GM21786 (cell line): ENCODE measurements around the gene VGLL4.

Source experiments
- ATAC-seq: cut with Tn5 transposase; IDR thresholded peaks from one replicate; pipeline ENCODE4 v1.9.1; 2021; ENCODE audit not compliant: unreplicated experiment

The VGLL4 gene

DNA sequence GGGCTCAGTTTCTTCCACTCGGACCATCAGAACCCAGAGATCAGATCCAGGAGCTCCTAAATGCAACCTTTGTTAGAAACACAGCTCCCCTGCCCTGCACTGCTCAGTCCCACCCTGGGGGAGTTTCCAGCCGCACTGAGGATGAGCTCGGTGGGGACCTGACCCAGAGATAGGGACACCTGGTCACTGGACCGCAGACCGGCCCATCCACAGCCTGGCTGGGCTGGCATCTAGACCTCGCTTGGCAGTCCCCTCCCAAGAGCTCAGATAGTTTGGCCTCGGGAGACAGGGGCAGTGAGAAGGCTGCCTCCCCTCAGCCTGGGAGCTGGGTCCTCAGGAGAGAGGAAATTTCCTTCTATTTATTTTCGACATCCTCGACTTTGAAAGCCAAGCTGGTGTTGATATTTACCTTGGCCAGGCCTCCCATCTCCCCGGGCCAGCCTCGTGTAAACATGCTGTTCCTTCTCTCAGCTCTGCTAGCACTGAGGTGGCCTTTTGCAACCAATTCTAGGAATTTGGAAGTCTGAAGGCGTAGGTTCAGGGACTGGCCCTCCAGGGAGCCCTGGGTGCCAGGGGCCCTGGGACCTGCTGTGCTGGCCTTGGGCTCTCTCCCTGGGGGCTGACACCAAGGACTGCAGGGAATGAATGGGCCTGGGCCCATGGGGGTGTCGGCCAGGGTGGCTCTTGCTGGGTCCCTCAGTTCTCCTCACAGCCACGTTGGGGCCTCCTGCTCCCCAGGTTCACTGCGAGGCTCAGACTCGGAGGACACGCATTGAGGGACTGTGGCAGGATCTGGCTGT, 90.1 kb downstream of the VGLL4 start:
- no peak for ATAC-seq

DNA sequence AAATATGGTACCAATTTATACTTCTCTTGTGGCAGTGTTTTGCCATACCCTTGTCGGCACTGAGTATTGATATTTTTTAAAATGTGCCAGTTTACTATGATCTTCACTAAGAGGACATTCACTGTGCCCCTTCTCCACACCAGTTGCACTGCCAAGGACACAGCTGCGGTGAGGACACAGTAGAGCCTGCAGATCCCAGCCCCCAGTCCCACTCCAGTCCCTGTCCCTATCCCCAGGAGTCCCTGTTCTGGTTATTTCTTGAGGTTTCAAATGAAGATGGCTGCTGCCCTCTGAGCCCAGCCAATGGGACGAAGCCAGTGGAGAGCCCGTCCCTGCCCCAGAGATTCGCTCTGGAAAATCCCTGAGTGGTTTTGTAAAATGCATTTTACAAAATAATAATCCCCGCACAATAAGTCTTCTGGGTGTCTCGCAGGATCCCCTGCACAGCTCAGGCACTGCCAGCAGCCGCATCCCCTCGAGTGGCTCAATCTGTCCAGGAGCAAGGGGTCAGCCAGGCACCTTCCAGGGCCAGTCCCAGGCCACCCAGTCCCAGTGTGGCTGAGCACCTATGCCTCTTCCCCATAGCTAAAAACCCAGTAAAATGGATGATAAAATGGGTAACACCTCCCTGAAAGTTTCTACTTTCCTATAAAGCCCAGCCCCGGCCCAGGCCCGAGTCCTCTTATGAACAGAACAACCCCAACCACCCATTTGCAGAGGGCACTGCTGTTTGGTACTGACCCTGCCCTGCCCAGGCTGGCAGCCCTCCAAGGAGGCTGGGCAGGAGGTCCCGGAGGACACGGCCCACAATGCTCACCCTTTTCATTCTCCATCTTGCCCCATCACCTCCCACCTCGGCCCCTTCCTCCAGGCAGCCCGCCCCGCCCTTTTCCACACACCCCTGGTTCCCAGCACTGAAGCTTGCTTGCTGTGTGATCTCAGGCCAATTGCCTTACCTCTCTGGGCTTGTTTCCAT, 91.1 kb downstream of the VGLL4 start:
- no peak for ATAC-seq

- no peak for ATAC-seq
Observed at GRCh38 chr3:11551036-11551435, 92.7 kb downstream of the VGLL4 start.

GRCh38 chr3:11549580-11550140, 94.1 kb downstream of the VGLL4 start:
- ATAC-seq = no peak

DNA sequence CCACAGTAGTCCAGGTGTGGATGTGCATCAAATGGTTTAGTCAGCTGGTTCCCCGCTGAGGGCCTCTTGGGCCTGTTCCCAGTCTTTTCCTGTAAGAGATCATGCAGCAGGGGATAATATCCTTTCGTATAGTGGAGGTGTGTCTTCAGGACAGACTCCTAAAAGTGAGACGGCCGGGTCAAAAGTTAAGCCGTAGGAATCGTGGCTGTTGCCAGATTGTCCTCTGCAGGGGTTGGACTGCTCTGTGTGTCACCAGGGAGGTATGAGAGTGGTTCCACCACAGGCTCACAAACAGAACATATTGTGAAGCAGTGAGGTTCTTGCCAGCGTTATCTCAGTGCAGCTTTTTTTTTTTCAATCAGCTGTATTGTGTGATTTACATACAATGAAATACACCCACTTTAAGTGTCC, 95.0 kb downstream of the VGLL4 start:
- ATAC-seq = no peak

GRCh38 chr3:11547498-11547897, 96.2 kb downstream of the VGLL4 start:
- no peak for ATAC-seq

- ATAC-seq = no peak
Observed at GRCh38 chr3:11546657-11547302, 96.9 kb downstream of the VGLL4 start.

DNA sequence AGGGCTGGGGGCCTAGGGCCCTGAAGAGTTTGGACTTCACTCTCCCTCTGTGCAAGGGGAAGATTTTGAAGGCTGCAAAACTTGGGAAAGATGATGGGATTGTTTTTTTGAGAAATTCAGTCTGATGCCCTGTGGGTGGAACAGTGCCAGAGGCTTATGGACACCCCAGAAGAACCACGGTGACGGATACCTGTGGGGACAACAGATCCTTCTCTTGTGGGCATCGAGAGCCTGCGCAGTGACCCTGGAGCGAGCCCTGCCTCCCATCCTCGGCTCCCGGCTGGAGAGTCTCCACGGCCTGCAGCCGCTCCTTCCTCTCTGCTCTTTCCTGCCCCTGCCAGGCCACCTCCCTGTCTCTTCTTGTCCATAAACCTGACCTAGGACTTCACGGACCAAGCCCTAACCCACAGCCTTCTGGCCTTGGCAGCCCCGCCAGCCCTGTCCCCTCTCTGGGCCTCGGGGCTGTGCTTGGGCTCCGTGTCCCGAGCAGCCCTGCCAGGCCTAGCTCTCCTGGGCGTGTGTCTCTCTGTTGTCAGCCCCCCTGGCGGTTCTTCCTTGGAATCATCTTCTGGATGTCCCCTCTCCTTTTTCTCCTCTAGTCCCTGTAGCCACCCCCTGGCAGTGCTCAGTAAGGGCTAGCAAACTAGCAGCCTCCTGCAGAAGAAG, 98.4 kb downstream of the VGLL4 start:
- ATAC-seq = no peak

DNA sequence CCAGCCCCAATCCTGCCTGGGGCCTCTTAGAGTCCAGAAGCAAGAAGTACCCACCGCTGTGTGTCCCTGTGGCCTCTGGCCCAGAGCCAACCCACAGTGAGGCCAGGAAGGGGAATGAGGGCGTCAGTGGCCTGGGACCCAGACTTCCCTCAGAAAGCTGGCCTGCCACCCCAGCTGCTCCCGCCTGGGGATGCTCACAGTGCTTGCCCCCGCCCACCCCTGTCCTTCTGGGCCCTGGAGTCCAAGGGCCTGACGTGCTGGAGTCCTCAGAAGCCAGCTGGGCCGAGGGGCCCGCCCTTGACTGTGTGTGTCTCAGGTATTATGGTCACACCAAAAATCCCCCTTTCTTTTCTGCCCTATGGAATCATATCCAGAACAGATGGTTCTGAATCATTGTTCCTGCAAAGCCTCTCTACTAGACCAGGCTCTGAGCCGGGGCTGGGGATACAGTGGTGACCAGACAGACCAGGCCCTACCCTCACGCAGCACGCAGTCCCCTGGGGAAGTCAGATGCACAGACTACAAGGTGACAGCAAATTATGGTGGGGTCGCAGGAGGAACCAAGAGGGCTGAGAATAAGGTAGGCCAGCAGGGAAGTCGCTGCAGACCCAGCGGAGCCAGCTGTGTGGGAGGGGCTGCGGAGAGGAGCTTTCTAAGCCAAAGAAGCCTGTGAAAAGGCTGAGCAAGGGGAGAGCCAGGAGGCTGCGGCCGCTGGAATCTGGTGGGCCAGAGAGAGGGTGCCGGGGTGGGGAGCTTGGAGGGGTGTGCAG, 99.1 kb downstream of the VGLL4 start:
- no peak for ATAC-seq

DNA sequence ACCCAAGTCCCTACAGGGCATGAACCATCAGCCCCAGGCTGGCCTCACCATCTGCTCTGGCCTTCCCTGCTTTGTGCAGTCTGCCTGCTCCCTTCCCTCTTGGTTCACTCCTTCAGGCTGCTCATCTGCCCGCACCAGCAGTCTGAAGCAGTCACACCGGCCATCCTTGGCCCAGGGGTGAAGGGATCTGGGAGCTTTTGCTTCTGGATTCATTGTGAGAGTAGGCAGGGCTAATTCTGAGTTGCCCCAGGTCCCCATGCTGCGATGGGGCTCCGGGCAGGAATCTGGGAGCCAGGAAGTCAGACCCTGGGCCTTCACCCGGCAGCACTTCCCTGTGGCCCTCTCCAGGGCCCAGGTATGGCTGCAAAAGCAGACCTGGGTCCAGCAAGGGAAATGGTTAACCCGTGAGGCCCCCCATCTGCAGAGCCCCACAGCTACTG, 99.7 kb downstream of the VGLL4 start:
- ATAC-seq = no peak

GRCh38 chr3:11543141-11543947, 100.4 kb downstream of the VGLL4 start:
- ATAC-seq = no peak

DNA sequence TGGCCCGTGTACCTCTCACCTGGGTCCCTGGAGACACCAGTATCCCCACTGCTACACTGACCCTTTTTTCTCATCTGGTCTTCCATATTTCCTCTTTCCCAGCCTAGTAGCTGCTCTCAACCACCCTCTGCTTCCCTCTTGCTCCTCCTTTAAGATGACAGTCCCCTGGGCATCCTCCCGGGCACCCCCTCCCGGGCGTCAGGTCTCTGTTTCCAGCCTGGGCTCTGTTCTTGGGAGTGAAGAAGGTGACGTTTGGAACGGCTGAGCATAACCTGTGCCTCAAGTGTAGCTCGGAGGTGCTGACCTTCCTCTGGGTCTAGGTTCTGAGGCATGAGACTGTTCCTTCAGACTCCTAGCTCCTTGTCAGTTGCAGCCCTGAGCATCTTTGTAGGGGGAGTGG, 101.2 kb downstream of the VGLL4 start:
- ATAC-seq = no peak

- ATAC-seq = no peak
Observed at GRCh38 chr3:11541321-11542303, 102.1 kb downstream of the VGLL4 start.

GRCh38 chr3:11539677-11540076, 104.0 kb downstream of the VGLL4 start:
- no peak for ATAC-seq

GRCh38 chr3:11539218-11539617, 104.5 kb downstream of the VGLL4 start:
- no peak for ATAC-seq

GRCh38 chr3:11538581-11538980, 105.1 kb downstream of the VGLL4 start:
- ATAC-seq = no peak

DNA sequence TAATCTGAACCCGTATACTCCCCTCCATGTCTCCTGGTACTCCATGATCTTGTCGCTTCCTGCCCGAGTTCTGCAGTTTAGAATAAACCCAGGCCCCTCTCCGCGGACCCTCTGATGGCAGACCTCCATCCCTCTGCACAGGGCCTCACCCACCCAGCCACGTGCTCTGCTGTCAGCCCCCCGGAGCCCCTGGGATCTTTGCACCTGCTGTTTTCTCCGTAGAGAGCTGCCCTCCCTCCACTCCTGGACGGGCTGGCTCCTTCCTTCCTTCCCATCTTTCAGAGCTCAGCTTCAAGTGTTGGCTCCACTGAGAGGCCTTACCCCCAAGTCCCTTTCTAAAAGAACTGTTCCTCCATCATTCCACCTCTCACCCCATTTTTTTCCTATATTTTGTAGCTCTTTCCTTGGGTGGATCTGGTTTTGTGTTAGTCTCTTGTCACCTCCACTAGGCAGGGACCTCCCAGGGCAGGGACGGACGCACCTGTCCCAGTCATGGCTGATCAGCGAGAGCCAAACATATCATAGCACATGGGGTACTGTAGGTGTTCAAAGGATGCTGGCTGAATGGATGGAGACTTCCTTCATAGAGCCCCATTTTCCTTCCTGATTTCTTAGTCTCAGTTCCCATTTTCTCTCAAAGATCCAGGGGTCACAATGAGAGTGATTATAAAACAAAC, 106.6 kb downstream of the VGLL4 start:
- no peak for ATAC-seq
